Measurements from ENCODE around the gene PDIA5. TPM values are rescaled to one million over a fixed set of nuclear protein-coding genes. Genes with fewer than 3 reads are reported as not detected.

Gene PDIA5
- total and polyA plus RNA-seq, 4 donors = 36.8 to 94.6 (median 63.3) TPM

DNA sequence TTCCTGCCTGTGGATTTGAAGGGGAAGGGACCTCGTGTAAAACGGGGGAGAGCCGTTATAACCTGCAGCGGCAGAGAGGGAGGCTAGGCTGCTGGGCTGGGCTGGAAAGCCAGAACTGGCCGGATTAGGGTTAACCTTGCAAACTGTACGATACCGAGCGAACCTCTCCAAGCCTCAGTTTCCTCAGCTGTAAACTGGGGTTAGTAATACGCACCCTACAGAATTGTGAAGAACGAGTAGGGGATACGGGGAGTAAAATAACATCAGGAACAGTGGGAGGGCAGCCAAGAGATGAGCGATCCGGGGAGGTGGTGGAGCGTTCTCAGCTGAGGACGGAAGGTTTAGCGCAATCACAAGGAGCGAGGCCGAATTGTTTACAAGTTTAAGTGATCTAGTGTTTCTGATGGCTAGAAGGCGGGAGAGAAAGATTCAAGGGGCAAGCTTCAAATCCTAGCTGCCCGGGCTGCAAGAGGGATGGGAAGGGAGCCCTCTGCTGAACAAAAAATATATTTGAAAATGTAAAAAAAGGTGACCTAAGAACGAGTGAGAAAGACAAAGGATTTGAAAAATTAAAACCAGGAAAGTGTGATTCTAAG, 38.5 kb upstream of the PDIA5 start:
- no peak for TF ChIP-seq YY1 (IDR thresholded peaks at IDR 0.05)
- TF ChIP-seq RAD21 (IDR thresholded peaks at IDR 0.05) = peak; percentile 83 to 84
- TF ChIP-seq, protein P1, sequence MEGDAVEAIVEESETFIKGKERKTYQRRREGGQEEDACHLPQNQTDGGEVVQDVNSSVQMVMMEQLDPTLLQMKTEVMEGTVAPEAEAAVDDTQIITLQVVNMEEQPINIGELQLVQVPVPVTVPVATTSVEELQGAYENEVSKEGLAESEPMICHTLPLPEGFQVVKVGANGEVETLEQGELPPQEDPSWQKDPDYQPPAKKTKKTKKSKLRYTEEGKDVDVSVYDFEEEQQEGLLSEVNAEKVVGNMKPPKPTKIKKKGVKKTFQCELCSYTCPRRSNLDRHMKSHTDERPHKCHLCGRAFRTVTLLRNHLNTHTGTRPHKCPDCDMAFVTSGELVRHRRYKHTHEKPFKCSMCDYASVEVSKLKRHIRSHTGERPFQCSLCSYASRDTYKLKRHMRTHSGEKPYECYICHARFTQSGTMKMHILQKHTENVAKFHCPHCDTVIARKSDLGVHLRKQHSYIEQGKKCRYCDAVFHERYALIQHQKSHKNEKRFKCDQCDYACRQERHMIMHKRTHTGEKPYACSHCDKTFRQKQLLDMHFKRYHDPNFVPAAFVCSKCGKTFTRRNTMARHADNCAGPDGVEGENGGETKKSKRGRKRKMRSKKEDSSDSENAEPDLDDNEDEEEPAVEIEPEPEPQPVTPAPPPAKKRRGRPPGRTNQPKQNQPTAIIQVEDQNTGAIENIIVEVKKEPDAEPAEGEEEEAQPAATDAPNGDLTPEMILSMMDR (IDR thresholded peaks at IDR 0.05; ENCODE audit: low read depth, low read length, missing input control) = peak; percentile 38
- WGBS = 2% methylated on average over 21 of the region's 21 CpGs
- Histone ChIP-seq H3K4me1 (ENCODE audit: control insufficient read depth in 4 of 4, insufficient read depth in 4 of 4, low read length in 3 of 4) (peaks cover 14 to 31% (median 17%) of the 10 kb centered on the region in 4 donors), H3K9ac (ENCODE audit: low read depth in 1 of 2, low read length in 2 of 2) (no peak overlapping the region), H3K4me3 (ENCODE audit: low read depth in 1 of 3, low read length in 3 of 3) (peak overlapping the region; percentile 49 to 61 (median 50)), H3K36me3 (ENCODE audit: control insufficient read depth in 4 of 4, insufficient read depth in 3 of 4, low read depth in 1 of 4, low read length in 3 of 4) (no peaks in the 10 kb centered on the region), H3K9me3 (ENCODE audit: control insufficient read depth in 4 of 4, low read length in 3 of 4) (no peaks in the 10 kb centered on the region), H3K27ac (ENCODE audit: low read depth in 1 of 2, low read length in 2 of 2) (no peak overlapping the region), H3K27me3 (ENCODE audit: control insufficient read depth in 4 of 4, insufficient read depth in 4 of 4, low read length in 3 of 4) (no peaks in the 10 kb centered on the region)
- DNase-seq (ENCODE audit: low spot score) = no peak

DNA sequence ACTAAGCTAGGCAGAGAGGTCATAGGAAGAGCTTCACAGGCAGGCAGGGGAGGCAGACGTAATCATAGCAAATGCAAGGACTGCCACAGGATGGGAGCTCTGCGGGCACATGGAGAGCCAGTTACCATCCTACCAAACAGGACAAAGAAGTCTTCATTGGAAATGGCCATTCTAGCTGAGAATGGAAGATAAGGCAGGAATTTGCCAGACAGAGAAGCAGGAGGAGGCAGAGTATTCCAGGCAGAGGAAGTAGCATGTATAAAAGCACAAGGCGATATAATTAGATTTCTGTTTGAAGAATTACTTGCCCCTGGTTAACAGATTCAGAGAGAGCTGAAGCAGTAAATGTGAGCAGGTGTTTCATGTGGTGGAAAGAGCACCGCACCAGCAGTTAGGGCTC, 35.8 kb upstream of the PDIA5 start:
- 82% methylated on average over 4 of the region's 4 CpGs for WGBS
- no peak overlapping the region for H3K4me3 ChIP-seq (ENCODE audit: low read depth in 1 of 3, low read length in 3 of 3)
- DNase-seq (ENCODE audit: low spot score) = no peak
- no peak overlapping the region for H3K27ac ChIP-seq (ENCODE audit: low read depth in 1 of 2, low read length in 2 of 2)
- H3K9ac ChIP-seq (ENCODE audit: low read depth in 1 of 2, low read length in 2 of 2) = no peak overlapping the region
- peaks cover 14 to 31% (median 17%) of the 10 kb centered on the region in 4 donors for H3K4me1 ChIP-seq (ENCODE audit: control insufficient read depth in 4 of 4, insufficient read depth in 4 of 4, low read length in 3 of 4)
- H3K9me3 ChIP-seq (ENCODE audit: control insufficient read depth in 4 of 4, low read length in 3 of 4) = no peaks in the 10 kb centered on the region
- H3K27me3 ChIP-seq (ENCODE audit: control insufficient read depth in 4 of 4, insufficient read depth in 4 of 4, low read length in 3 of 4) = no peaks in the 10 kb centered on the region
- TF ChIP-seq RXRA (IDR thresholded peaks at IDR 0.05) = no peak
- TF ChIP-seq, protein P2, sequence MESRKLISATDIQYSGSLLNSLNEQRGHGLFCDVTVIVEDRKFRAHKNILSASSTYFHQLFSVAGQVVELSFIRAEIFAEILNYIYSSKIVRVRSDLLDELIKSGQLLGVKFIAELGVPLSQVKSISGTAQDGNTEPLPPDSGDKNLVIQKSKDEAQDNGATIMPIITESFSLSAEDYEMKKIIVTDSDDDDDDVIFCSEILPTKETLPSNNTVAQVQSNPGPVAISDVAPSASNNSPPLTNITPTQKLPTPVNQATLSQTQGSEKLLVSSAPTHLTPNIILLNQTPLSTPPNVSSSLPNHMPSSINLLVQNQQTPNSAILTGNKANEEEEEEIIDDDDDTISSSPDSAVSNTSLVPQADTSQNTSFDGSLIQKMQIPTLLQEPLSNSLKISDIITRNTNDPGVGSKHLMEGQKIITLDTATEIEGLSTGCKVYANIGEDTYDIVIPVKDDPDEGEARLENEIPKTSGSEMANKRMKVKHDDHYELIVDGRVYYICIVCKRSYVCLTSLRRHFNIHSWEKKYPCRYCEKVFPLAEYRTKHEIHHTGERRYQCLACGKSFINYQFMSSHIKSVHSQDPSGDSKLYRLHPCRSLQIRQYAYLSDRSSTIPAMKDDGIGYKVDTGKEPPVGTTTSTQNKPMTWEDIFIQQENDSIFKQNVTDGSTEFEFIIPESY (IDR thresholded peaks at IDR 0.05) = no peak
- TF ChIP-seq, protein P3, sequence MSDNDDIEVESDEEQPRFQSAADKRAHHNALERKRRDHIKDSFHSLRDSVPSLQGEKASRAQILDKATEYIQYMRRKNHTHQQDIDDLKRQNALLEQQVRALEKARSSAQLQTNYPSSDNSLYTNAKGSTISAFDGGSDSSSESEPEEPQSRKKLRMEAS (IDR thresholded peaks at IDR 0.05) = no peak
- TF ChIP-seq, protein P1 (IDR thresholded peaks at IDR 0.05; ENCODE audit: low read depth, low read length, missing input control) = no peak
- TF ChIP-seq, protein P4, sequence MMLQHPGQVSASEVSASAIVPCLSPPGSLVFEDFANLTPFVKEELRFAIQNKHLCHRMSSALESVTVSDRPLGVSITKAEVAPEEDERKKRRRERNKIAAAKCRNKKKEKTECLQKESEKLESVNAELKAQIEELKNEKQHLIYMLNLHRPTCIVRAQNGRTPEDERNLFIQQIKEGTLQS (IDR thresholded peaks at IDR 0.05) = no peak
- H3K36me3 ChIP-seq (ENCODE audit: control insufficient read depth in 4 of 4, insufficient read depth in 3 of 4, low read depth in 1 of 4, low read length in 3 of 4) = no peaks in the 10 kb centered on the region

DNA sequence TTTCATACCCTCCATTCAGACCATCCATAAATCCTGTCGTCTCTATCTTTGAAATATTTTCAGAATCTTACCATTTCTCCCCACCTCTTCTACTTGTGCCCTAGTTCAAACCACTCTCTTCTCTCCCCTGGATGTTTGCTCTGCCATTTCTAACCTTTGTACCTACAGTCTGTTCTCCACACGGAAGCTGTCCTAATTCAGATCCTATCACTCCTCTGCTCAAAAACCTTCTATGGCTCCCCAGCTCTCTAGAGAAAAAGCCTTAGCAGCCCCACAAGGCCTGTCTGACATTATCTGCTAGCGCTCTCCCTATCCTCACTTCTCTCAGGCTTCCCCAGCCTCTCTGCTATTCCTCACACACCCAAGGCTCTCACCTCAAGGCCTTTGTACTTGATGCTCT, 34.8 kb upstream of the PDIA5 start:
- no peaks in the 10 kb centered on the region for H3K36me3 ChIP-seq (ENCODE audit: control insufficient read depth in 4 of 4, insufficient read depth in 3 of 4, low read depth in 1 of 4, low read length in 3 of 4)
- no peak for DNase-seq (ENCODE audit: low spot score)
- TF ChIP-seq, protein P4 (IDR thresholded peaks at IDR 0.05) = no peak
- TF ChIP-seq GABPA (IDR thresholded peaks at IDR 0.05 in 1 of 2, conservative IDR thresholded peaks at IDR 0.05 in 1 of 2) (no peak), SP1 (IDR thresholded peaks at IDR 0.05) (peak; percentile 42), JUND (IDR thresholded peaks at IDR 0.05) (no peak), HNF4A (conservative IDR thresholded peaks at IDR 0.05) (peak; percentile 44 to 71), RAD21 (IDR thresholded peaks at IDR 0.05) (peak in 1 of 2 donors; percentile 17), FOXA2 (IDR thresholded peaks at IDR 0.05) (no peak), YY1 (IDR thresholded peaks at IDR 0.05) (no peak)
- TF ChIP-seq, protein P1 (IDR thresholded peaks at IDR 0.05; ENCODE audit: low read depth, low read length, missing input control) = no peak
- H3K4me1 ChIP-seq (ENCODE audit: control insufficient read depth in 4 of 4, insufficient read depth in 4 of 4, low read length in 3 of 4) = peaks cover 8 to 29% (median 14%) of the 10 kb centered on the region in 4 donors
- no peak overlapping the region for H3K4me3 ChIP-seq (ENCODE audit: low read depth in 1 of 3, low read length in 3 of 3)
- H3K9me3 ChIP-seq (ENCODE audit: control insufficient read depth in 4 of 4, low read length in 3 of 4) = no peaks in the 10 kb centered on the region
- H3K27me3 ChIP-seq (ENCODE audit: control insufficient read depth in 4 of 4, insufficient read depth in 4 of 4, low read length in 3 of 4) = no peaks in the 10 kb centered on the region
- WGBS = 58% methylated on average over 3 of the region's 3 CpGs
- no peak overlapping the region for H3K9ac ChIP-seq (ENCODE audit: low read depth in 1 of 2, low read length in 2 of 2)
- no peak overlapping the region for H3K27ac ChIP-seq (ENCODE audit: low read depth in 1 of 2, low read length in 2 of 2)
